Lower leg skin (tissue), 4 donors: ENCODE measurements around the gene ACOX3. TPM values are rescaled to one million over a fixed set of nuclear protein-coding genes. Genes with fewer than 3 reads are reported as not detected.

Source experiments
- DNase-seq, 2 donors: peaks; one replicate each; pipeline ENCODE4 v3.0.0-alpha.2; 2019; ENCODE audit warnings: low spot score in 2 of 2
- H3K4me3 ChIP-seq: fragments of 200-600 bp; sonication (generic); 2 replicates; pipeline ENCODE4 v1.5.1; 2017; ENCODE audit warnings: mild to moderate bottlenecking, low read depth; ENCODE audit not compliant: poor library complexity, severe bottlenecking
- POLR2A ChIP-seq, 2 donors: fragments of 450-650 bp; IDR thresholded peaks; one replicate each; pipeline ENCODE4 v1.6.1; 2016 to 2017; ENCODE audit warnings: antibody characterized with exemption in 2 of 2, mild to moderate bottlenecking in 1 of 2, moderate library complexity in 1 of 2
- WGBS, 2 donors: methylation state at CpG; one replicate each; pipeline ENCODE4 v1.1.5; 2018; 5-methylcytosine and 5-hydroxymethylcytosine counted together
- intact Hi-C: fragments of 100-400 bp; cut with DNase I; formaldehyde crosslinking; loops from one replicate; pipeline ENCODE4 v1.15.0; 2023; ENCODE audit warnings: low total_unique reads
- total RNA-seq, 4 donors: library from RNA; depleted of rRNA; stranded (reverse); fragments of >200 nt; gene quantifications; one replicate each; pipeline ENCODE4 v1.1.0, GENCODE V29; 2016
- TF ChIP-seq, protein P1 (sequence below), 3 donors: fragments of 450-650 bp; IDR thresholded peaks; one replicate each; pipeline ENCODE4 v1.5.1; 2016; ENCODE audit warnings: antibody characterized with exemption in 3 of 3, mild to moderate bottlenecking in 3 of 3, moderate library complexity in 2 of 3

ACOX3 gene
- total RNA-seq, 4 donors from 2014 or later, result 37.5 to 55.9 (median 41.2) TPM

DNA sequence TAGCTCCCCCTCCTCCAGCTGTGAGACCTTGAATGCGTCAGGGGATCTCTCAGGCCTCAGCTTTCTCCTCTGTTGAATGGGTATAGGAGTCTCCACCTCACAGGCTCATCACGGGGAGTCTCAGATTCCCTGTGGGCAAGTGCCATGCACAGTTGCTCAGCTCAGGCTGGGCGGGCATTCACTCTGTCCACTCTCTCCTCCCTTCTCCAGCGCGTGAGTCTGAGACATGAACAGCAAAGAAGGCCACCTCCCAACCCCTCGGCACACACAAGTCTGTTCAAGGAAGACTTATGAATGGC is 111.0 kb downstream of the ACOX3 start:
- intact Hi-C loops, result no loop called here
- WGBS, 2 donors, result 77 to 81% methylated on average over 6 of the region's 6 CpGs
- DNase-seq, result no peak
- TF ChIP-seq, protein P1, sequence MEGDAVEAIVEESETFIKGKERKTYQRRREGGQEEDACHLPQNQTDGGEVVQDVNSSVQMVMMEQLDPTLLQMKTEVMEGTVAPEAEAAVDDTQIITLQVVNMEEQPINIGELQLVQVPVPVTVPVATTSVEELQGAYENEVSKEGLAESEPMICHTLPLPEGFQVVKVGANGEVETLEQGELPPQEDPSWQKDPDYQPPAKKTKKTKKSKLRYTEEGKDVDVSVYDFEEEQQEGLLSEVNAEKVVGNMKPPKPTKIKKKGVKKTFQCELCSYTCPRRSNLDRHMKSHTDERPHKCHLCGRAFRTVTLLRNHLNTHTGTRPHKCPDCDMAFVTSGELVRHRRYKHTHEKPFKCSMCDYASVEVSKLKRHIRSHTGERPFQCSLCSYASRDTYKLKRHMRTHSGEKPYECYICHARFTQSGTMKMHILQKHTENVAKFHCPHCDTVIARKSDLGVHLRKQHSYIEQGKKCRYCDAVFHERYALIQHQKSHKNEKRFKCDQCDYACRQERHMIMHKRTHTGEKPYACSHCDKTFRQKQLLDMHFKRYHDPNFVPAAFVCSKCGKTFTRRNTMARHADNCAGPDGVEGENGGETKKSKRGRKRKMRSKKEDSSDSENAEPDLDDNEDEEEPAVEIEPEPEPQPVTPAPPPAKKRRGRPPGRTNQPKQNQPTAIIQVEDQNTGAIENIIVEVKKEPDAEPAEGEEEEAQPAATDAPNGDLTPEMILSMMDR (IDR thresholded peaks at IDR 0.05), result no peak
- TF ChIP-seq POLR2A (IDR thresholded peaks at IDR 0.05), result no peak
- H3K4me3 ChIP-seq, result no peak overlapping the region

DNA sequence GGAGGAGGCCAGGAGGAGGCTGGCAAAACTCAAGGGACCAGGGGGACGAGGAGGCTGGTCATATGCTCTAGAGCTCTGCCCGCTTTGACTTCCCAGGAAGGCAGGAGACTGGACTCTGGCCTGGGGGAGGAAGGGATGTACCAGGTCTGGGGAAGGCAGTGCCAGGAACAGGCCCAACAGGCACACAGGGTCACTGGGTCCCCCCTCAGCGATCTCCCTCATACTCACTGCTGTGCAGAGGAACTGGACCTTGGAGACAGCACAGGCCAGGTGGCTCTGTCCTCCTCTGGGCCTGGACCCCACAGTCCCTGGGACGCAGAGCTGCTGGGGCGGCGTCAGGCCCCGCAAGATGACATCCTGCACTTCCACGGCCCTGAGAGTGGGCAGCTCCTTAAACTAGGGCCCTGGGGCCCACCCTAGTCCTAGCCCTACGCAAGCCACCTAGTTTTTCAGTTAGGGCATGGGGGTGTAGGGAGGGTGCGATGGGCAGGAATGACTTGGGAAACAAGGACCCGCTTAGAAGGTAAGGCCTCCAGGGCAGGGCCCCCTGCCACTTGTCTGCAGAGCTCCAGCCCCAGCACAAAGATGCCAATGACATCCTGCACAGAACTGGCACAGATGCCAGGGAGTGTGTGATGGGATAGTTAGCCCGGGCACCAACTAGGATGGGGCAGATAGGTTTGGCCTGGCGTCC is 111.5 kb downstream of the ACOX3 start:
- no peak overlapping the region for H3K4me3 ChIP-seq
- WGBS, 2 donors, result 76 to 83% methylated on average over 13 of the region's 13 CpGs
- intact Hi-C loops, result no loop called here
- no peak for TF ChIP-seq POLR2A (IDR thresholded peaks at IDR 0.05)
- TF ChIP-seq, protein P1 (IDR thresholded peaks at IDR 0.05), result no peak
- peak in 1 of 2 donors; percentile 80 for DNase-seq

- intact Hi-C loops, result no loop called here
- no peak for TF ChIP-seq POLR2A (IDR thresholded peaks at IDR 0.05)
- TF ChIP-seq, protein P1 (IDR thresholded peaks at IDR 0.05), result no peak
- WGBS, 2 donors, result 100% methylated on average over 3 of the region's 3 CpGs
- DNase-seq, result peak in 1 of 2 donors; percentile 70
- no peak overlapping the region for H3K4me3 ChIP-seq
Measured at GRCh38 chr4:8328456-8328855, 112.1 kb downstream of the ACOX3 start.

GRCh38 chr4:8326206-8326605 is 114.3 kb downstream of the ACOX3 start:
- intact Hi-C loops, result no loop called here
- no peak for DNase-seq

DNA sequence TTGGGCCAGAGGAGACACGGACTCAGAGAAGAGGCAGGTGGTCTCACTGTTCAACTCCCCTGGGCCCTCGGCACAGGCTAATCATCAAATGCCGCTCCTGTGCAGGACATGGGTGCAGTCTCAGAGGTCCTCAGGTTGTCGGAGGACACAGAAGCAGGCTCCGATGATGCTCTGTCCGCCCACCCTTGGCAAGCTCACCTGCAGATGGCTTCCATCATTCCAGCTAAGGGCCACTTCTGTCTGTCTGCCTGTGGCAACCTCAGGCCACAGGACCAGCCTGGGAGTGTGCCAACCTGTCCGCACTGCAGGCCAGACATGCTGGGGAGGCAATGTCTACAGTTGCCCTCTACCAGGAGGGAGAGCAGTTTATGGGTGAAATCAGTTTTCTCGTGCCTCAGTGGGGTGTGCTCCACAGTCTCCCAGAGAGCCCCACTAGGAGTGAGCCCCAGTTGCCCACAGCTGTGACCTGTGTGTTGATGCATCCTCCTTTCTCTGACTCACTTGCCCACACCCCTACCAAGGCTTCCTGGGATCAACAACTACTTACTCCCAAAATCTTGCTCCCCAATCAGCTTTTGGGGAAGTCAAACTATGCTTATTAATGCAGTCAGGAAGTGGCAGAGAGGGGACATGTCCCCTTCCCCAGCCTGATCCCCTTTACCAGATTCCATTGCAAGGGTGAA is 115.1 kb downstream of the ACOX3 start:
- DNase-seq, result peak in 1 of 2 donors; percentile 70
- intact Hi-C loops, result no loop called here

More at GRCh38 chr4:8326206-8326605, 114.3 kb downstream of the ACOX3 start:
- TF ChIP-seq POLR2A (IDR thresholded peaks at IDR 0.05), result no peak
- TF ChIP-seq, protein P1 (IDR thresholded peaks at IDR 0.05), result no peak
- no peak overlapping the region for H3K4me3 ChIP-seq

More for the DNA sequence above, 115.1 kb downstream of the ACOX3 start:
- WGBS, 2 donors, result 79 to 83% methylated on average over 8 of the region's 8 CpGs
- no peak overlapping the region for H3K4me3 ChIP-seq
- TF ChIP-seq, protein P1 (IDR thresholded peaks at IDR 0.05), result no peak
- no peak for TF ChIP-seq POLR2A (IDR thresholded peaks at IDR 0.05)
